ENCODE measurements around the gene C3orf20.

The C3orf20 gene

DNA sequence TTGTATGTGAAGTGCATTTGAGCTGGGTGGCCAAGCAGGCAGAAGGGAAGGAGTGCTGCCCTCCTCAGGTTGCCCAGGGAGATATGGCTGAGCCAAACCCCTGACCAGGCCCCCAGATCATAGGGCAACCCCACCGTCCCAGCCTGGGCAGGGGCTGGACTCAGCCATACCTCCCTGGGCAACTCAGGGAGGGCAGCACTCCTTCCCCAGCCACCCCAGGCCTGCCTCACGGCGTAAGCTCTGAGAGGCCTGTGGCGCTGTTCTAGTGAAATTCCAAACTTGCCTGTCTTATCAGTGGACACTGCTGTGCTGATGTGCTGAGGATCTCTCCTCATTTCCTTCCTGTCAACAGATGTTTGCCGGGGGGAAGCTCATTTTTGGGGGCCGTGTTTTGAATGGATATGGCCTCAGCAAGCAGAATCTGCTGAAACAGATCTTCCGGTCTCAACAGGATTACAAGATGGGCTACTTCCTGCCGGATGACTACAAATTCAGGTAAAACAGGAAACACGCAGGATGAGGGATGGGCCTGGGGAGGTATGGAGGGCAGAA is 86.3 kb downstream of the C3orf20 start:
- no peak for DNase-seq

DNA sequence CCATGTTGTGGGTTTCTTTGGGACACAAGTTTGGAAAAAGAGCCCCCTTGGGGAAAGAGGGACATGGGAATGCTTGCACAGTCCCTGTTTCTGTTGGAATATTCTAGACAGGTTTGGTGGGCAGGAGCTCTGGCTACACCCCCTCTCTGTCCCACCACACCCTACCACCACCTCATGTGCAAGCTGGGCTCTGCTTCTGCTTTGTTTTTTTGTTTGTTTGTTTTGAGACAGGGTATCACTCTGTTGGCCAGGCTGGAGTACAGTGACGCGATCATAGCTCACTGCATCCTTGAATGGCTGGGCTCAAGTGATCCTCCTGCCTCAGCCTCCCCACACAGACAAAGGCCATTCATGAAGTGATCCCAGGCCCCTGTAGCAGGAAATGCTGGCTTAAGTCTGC is 86.9 kb downstream of the C3orf20 start:
- no peak for DNase-seq

DNA sequence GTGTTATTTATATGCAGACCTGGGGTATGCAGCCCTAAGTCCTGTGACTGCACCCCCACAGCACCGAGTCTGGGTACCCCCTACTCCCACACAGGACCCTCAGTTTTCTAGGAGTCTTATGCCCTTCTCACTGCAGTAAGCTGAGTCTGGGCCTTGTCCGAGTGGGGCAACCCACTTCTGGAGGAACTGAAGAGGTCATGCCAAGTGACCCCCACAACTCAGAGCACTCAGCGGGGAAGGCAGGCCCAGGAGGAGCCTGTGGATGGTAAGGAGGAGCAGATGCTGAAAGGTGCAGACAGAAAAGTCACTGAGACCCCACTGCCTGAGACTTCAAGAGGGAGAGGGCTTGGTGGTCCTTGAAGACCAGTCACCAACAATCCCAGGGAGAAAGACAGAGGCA is 87.8 kb downstream of the C3orf20 start:
- DNase-seq = no peak

DNA sequence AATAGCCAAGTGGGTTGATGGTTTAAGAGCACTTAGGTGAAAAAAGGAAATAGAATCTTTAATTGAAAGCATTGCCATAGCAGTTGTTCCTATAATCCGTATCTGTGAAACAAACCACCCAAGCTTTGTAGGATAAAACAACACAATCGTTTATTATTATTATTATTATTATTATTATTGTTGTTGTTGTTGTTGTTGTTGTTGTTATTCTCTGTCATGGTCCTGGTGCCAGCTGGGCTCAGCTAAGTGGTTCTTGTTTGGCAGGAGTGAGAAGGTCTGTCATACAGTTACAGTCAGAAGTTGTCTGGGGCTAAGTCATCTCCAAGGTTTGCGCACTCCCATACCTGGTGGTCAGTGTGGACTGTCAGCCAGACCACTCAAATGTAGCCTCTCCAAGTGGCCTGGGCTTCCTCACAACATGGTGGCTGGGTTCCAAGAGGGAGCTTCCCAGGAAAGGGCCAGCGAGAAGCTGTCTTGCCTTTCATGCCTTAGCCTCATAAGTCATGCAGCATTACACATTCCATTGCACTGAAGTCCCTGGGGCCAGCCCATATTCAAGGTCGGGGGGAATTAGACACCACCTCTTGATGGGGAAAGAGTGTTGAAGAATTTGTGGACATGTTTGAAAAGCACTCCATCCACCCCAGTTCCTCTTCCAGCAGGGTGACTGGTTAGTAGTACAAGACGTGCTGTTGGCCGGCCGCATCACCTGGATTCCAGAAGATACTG is 89.6 kb downstream of the C3orf20 start:
- DNase-seq = no peak

DNA sequence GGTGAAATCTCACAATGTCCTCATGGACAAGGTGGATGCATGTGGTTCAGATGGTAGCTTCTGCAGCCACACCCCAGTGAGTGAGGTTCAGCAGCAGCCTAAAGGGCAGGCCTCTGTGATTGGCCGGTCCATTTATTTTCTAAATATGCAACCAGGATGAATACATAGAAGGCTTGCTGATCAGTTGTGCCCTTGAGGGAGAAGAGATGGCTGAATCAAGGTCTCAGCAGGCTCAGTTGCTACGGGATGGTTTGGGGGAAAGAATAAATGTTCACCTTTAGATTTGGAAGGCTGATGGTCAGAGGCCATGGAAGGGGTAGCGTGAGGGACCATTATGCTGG is 90.1 kb downstream of the C3orf20 start:
- no peak for DNase-seq

DNA sequence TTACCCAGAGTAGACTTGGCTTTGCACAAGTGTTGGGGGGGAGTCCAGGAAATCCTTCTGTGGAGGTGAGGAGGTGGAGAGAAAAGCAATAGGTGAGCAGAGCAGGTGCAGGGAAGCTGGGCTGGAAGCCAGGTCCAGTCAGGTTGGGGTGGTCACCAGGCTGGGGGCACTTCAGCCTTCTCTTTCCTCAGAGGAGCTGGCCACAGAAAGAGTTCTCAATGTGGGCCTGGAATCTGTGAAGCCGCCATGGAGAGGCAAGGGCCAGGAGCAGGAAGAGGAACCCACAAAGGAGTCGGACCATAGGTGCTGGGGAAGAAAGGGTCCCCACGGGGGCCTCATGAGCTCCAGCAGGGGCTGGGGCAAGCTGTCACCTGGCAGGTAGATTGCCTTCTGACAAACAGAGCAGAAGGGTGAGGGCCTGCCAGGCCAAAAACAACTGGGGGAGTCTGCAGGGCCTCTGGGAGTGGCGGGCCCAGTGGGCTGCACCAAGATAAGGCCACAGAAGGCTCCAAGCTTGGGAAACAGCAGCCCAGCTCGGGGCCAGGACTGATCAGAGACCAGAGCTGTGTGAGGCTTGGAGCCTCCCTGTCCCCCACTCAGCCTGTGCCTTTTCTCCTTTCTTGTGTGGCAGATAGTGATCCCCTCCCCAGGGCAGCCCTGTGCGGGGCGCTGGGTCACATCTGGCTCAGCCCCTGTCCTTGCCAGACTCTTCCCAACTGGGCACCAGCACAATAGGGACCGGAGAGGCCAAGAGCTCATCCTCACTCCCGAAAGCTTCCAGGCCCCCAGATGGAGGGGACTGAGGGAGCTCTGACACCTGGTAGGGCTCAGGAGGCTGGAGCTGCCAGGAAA is 90.9 kb downstream of the C3orf20 start:
- no peak for DNase-seq

DNA sequence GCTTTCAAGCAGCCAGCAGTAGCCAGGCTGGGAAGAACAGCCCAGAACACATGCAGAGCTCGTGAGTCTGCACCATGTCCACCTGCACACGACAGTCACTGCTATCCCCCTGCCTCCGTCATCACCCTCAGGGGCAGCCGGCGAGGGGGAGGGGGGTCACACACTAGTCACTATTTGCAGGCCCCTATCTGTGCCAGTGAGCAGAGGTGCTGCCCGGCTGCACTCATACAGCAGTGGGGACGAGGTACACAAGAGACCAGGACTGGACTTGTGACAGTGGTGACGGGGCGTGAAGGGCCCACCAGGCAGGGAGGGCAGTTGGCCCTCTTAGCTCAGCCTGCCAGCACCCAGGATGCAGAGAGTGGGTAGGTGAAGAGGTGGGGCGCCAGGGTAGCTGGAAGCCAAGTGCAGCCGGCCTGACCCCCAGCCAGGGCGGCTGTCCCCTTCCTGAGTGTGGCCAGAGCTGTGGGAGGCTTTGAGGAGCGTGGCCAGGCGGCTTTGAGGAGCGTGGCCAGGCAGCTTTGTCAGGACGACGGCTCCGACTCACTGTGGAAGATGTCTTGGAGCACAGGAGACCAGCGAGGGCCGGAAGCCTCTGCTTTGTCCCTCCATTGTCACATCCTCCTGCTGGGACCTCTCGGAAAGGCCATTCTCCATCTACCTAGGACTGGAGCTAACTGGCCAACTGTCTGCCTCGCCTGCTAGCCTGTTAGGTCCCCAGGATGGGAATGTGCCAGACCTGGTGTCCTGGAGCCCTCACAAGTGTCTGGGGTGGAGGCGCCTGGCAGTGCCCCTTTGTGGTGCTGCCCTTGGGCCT is 91.7 kb downstream of the C3orf20 start:
- DNase-seq = no peak

DNA sequence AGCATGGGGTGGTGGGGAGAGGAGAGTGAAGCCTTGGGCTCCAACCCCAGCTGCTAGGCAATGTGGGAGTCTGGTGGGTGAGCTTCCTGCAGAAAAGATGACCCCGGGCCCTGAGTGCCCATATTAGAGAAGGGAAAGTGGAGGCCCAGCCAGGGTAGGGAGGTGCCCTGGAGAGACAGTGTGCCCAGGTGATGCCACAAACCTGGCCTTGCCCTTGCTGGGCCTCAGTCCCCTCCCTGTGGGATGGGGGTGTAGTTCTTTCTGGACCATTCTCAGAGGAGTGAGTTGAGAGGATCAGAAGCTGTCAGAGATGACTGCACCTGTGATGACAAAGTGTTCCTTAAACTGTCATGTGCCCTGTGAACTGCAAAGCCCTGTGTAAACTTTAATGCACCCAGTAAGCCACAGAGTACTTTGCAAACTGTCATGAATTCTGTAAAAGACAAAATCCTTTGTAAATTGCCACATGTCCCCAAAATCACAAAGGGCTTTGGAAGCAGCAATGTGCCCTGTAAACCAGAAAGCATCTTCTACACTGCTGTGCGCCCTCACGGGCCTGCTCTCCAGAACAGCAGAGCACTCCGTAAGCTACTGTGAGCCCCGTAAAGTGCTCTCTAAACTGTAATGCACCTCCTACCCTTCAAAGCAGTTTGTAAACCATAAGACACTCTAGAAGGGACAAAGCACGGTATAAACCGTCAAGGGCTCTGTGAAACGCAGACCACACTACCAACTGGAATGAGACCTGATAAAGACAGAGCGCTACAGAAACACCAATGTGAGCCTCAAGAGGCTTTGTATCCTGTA is 92.5 kb downstream of the C3orf20 start:
- DNase-seq = no peak

DNA sequence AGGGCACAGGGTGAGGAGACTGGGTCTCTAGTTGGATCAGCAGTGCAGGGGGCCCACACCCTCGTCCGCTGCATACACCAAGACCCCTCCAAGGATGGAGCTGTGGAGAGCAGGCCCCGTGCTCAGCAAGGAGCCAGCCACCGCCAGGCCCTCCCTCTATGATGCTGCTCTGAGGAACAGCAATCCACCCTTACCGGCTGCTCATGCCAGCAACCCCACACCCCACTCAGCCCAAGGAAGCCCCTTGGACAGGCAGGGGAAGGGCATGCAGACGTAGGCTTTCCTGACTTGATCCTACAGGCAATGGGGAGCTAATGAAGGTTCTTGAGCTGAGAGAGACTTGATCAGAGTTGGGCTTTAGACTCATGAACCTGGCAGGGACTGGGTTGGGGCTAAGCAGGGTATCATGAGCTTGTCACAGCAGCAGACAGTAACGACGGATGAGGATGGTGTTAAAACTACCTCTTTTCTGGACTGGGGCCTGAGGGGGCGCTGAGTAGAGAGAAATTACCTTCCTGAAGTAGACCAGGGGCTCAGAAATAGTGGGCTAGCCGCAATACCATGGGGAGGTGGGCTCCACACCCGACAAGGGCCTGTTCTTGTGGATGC is 93.3 kb downstream of the C3orf20 start:
- DNase-seq = no peak

DNA sequence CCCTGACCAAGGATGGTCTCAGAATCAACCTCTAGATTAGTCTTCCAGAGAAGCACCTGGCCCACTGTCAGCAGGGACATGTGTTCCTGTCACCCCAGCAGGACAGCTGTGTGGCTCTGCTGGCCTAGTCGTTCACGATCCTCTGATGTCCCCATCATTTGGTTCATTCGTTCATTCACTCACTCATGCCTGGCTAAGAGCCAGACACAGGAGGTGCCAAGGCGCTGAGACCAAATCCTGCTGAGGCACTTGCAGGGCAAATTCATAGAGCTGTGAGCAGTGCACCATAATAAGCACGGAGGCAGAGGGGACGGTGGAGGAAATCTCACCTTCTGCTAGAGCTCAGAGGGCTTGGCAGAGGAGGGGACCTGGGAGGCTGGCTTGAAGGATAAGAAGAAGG is 93.9 kb downstream of the C3orf20 start:
- DNase-seq = no peak

DNA sequence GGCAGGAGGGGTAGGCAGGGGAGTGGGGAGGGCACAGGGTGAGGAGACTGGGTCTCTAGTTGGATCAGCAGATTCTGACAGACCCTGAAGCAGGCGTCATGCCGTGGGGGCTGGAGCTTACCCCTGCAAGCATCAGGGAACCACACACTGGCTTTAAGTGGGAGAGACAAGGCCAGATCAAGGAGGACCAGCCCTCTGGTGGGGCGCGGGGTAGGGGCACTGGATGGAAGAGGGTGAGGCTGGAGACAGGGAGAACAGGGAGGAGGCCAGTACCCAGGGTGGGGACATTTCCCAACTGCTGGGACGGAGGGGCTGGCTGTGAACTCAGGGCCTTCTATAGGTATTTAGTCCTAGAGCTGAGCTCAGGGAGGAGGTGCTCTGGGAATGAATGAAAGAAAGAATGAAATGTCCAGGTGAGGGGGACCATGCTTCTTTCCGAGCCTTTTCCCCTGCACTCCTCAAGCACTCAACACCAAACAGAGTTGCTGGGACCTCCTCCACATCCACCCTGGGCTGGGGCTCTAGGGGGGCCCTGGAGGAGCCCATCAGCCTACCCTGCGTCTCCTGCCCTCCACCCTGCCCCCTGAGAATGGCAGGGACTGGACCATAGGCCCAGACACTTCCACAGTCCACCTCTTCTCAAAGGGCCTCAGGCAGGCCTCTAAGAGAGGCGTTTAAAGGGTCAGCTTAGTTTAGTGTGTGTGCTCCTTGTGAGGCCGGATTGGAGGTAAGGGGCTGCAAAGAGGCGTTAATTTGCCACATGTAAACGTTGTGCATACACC is 94.8 kb downstream of the C3orf20 start:
- no peak for DNase-seq

DNA sequence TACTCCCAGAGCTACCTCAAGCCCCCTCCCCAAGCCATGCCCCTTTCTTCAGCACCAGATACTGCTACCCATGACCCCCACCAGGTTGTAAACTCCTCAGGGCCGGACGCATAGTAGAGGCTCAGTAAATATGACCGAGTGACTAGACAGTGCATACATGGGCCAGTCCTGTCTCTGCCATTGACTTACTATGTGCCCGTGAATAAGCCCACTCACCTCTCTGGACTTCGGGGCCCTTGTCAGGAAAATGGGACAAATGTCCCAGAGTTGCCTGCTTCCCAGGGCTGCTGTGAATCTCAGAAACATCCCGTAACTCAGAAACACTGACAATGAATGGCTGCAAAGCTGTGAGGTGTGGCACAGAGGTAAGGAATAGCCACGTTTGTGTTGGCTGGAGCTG is 95.7 kb downstream of the C3orf20 start:
- DNase-seq = no peak

DNA sequence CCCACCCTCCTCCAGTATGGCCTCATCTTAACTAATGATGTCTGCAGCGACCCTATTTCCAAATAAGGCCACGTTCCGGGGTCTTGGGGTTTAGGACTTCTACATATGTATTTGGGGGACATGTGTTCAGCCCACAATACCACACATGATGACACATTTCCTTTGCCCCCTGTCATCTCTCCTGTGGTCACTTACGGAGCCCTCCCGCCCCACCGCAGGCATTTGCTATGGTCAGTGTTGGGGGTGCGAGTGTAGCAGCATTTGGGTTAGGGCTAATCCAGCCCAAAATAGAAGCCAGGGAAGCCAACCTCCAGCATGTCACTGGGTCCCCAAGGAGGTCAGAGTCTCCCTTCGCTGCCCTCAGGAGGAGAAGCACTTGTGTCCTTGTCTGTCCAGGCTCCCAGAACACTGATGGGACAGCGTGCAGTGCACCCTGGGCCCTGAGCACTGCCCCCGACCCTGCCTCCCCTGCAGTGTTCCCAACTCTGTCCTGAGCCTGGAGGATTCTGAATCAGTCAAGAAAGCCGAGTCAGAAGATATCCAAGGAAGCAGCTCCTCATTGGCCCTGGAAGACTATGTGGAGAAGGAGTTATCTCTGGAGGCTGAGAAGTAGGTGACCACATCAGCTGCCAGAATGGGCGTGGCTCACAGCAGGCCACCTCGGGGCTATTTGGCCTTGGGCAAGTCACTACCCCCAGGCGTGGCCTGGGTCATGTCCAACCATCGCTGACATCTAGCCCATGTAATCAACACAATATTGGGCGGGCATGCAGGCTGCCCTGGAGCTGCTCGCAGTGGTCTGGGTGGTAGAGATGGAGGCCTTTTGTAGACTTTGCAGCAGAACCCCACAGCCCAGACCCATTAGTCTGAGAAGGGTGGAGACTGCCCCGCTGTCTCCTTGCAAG is 96.9 kb downstream of the C3orf20 start:
- DNase-seq = no peak

DNA sequence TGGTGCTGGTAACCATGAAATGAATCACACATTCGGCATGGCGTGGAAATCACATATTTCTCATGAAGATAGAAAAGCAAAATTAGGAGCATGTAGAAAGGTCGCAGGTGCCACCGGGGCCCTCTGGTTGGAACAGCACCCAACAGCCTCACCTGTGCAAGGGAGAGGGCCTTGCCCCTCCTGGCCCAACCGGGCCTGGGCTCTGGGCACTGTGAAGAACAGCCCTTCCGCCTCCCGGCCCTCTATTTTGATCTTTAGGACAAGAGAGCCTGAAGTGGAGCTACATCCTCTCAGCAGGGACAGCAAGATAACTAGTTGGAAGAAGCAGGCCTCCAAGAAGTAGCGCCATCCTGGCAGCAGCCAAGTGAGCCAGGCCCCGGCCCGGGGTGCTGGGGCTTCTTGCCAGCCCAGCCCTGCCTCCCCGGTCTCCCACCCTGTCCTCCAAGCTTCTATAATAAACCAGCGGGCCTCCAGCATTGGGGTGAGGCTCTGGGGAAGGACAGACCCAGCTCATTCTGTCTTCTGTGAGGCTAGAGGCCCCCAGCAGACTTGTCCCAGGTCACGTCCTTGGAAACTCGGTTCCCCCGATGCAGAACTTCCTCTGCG is 97.7 kb downstream of the C3orf20 start:
- DNase-seq = no peak

DNA sequence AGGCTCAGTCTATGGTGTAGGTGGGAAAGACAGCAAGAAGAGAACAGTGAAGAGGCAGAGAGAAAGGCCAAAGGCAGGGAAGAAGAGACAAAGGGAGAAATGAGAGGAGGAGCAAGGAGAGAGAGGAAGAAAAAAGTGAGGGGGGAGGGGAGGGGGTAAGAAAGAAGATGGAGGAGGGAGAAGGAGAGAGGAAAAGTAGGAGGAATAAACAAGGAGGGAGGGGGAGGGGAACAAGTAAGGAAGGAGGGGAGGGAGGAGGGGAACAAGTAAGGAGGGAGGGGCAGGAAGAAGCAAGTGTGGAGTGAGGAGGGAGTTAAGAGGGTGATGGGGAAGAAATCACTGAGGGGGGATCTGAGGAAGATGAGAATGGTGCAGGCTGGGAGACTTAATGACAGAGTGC is 98.3 kb downstream of the C3orf20 start:
- DNase-seq = no peak

DNA sequence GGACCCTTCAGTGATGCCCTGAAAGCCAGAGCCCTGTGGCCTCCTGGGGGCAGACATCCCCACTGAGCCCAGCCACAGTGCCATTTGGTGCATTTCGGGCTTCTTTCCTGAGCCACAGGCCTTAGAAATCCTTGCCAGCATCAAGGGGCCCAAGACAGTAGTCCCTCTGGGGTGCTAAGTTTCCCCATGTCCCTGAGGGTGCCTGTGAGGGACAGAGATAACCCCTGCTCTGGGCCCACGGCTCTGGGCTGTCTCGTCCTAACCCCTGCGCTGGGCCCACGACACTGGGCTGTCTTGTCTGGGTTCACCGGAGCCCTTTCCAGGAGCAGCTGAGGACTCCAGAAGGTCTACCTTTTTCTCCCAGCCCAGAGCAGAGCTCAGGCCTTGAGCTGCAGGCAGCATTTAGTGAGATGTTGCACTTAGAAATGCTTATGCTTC is 98.8 kb downstream of the C3orf20 start:
- no peak for DNase-seq

DNA sequence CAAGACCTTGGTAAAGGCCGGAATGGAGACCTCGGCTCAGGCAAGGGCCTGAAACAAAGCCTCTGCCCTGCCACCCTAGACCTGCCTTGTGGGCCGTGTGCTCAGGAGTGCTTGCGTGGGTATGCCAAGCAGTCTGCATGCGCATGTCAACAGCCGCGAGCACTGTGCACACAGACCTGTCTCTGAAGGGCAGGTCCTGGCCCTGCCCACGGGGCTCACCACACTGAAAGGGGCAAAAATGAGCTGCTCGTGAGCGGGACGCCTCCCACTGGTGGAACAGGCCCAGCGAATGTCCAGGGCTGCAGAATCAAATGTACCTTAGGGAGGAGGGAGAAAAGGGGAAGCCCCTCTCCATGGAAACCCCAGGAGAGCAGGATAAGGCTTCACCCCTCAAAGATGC is 99.5 kb downstream of the C3orf20 start:
- DNase-seq = no peak

DNA sequence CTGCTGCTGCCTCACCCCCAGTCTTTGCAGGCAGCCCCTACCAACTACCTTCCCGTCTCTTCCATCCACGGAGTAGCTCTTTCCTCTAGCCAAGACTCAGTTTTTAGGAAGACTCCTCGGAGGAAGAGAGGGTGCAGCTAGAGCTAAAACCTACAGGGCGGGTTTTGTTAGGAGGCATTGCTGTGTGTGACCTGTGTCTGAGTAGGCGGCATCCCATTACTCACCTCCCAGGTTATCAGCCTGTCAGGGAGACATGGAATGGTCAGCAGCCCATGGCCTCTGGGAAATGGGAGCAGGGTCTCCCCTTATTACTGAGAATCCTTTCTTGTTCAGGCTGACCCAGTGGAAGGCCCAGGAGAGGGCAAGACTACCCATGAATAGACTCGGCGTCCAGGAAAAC is 100.1 kb downstream of the C3orf20 start:
- no peak for DNase-seq

DNA sequence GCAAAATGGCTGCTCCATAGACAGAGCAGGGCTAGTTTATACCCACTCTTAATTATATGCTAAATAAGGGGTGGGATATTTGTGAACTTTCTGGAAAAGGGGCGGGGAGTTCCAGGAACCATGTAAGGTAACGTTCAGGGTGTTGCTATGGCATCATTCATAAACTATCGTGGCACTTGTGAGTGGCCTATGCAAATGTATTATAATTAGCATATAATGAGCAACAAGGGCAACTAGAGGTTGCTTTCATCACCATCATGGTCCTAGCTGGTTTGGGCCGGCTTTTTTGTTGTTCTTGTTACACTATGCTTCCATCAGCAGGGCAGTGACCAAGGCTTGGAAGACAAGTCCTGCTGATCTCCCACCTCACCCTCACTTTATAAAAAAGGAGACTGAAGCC is 100.6 kb downstream of the C3orf20 start:
- DNase-seq = no peak
